Thymus (tissue), 11 donors: ENCODE results near the gene ZNF543. TPM values are rescaled to one million over a fixed set of nuclear protein-coding genes. Genes with fewer than 3 reads are reported as not detected.
"Not testable (repeated sequence)": the region's sequence is repeated elsewhere in the genome, so short reads cannot be mapped to it uniquely, and the experiment has no call there.

Source experiments
- DNase-seq, 9 donors: peaks; one replicate each; pipeline ENCODE4 v3.0.0-alpha.2; 2013; ENCODE audit warnings: low spot score in 9 of 9, low read depth in 6 of 9, missing footprints in 1 of 9
- H3K27ac ChIP-seq, 2 donors: one replicate each; pipeline ENCODE4 v1.5.1; 2013; ENCODE audit warnings: control low read depth in 1 of 2, low read depth in 1 of 2, low read length in 1 of 2, mild to moderate bottlenecking in 1 of 2, moderate library complexity in 1 of 2
- H3K27me3 ChIP-seq, 2 donors: one replicate each; pipeline ENCODE4 v1.5.1; 2013; ENCODE audit warnings: low read length in 1 of 2; ENCODE audit not compliant: control insufficient read depth in 2 of 2, insufficient read depth in 1 of 2
- H3K36me3 ChIP-seq, 2 donors: one replicate each; pipeline ENCODE4 v1.5.1; 2013; ENCODE audit warnings: low read length in 1 of 2, mild to moderate bottlenecking in 1 of 2, moderate library complexity in 1 of 2; ENCODE audit not compliant: control insufficient read depth in 2 of 2, insufficient read depth in 2 of 2
- H3K4me1 ChIP-seq, 2 donors: one replicate each; pipeline ENCODE4 v1.5.1; 2013; ENCODE audit warnings: low read length in 2 of 2; ENCODE audit not compliant: control insufficient read depth in 2 of 2, insufficient read depth in 2 of 2
- H3K4me3 ChIP-seq, 2 donors: one replicate each; pipeline ENCODE4 v1.5.1; 2013; ENCODE audit warnings: low read length in 2 of 2, control low read depth in 1 of 2, mild to moderate bottlenecking in 1 of 2
- H3K9me3 ChIP-seq, 2 donors: one replicate each; pipeline ENCODE4 v1.5.1; 2013; ENCODE audit warnings: low read length in 1 of 2, mild to moderate bottlenecking in 1 of 2; ENCODE audit not compliant: control insufficient read depth in 2 of 2, insufficient read depth in 1 of 2
- WGBS: extraction: QIAGEN DNeasy Blood & Tissue Kit; methylation state at CpG from one replicate; pipeline ENCODE4 v1.1.7; 2013; 5-methylcytosine and 5-hydroxymethylcytosine counted together
- polyA plus RNA-seq: library from polyadenylated mRNA; stranded (reverse); fragments of 200-250 nt; gene quantifications from one replicate; pipeline ENCODE4 v1.2.3, GENCODE V29; 2013
- total RNA-seq: library from RNA; stranded (reverse); fragments of 120-200 nt; gene quantifications from one replicate; pipeline ENCODE4 v1.2.4, GENCODE V29; 2013
- donor health status: healthy.

ZNF543 gene
- total and polyA plus RNA-seq, 2 donors: 3.9 to 10.3 TPM

DNA sequence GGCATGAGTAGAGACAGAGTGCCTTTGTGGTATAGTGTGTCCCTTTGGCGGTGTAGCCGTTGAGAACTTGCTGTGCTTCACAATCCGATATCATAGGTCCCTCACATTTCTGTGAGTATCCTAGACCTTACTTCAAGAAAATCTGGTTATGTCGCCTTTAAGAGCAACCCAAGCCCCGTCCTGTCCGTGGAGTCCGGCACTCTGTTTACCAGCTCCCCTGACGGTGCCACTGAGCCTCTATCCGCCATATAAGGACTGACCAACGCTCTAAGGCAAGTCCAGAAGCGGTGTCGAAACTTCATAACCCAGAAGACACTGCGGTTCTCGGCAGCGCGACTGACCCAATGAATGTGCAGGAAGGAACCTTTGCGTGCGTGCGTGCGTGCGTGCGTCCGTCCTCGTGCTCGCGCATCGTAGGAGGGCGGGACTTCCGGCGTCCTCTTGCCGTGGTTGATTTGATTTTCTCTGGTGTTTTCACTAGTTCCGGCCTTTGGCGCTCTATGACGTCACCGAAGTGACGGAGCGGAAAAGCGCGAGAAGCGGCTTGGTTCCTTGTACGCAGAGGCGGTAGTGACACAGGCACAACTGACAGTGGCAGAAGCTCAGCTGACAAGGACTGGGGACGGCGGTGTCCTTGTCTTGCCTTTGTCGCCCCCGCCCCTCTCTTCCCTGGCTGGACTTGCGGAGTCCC lies 42.9 kb downstream of the ZNF543 start, which contains the start of the genes TRAPPC2B and ZNF547:
Gene TRAPPC2B (plus strand): TSS at position 555 of the 691 bp plus-strand sequence. CDS start 1,283 bp downstream, outside the sequence.
Gene ZNF547 (plus strand): TSS at position 555 of the 691 bp plus-strand sequence. CDS start 5,005 bp downstream, outside the sequence.
- Histone ChIP-seq H3K27ac (peak within 1 kb of the TSS; percentile 91 to 92), H3K27me3 (no peaks in the 10 kb centered on the region), H3K4me1 (peaks cover 11% of the 10 kb centered on the region in 2 donors), H3K36me3 (peaks cover 8 to 11% of the 10 kb centered on the region in 2 donors), H3K4me3 (peak within 1 kb of the TSS; percentile 67 to 70), H3K9me3 (no peaks in the 10 kb centered on the region)
- WGBS: under 1% methylated on average over 47 of the region's 47 CpGs
- DNase-seq: peak; percentile 98 to 100 (median 99)

DNA sequence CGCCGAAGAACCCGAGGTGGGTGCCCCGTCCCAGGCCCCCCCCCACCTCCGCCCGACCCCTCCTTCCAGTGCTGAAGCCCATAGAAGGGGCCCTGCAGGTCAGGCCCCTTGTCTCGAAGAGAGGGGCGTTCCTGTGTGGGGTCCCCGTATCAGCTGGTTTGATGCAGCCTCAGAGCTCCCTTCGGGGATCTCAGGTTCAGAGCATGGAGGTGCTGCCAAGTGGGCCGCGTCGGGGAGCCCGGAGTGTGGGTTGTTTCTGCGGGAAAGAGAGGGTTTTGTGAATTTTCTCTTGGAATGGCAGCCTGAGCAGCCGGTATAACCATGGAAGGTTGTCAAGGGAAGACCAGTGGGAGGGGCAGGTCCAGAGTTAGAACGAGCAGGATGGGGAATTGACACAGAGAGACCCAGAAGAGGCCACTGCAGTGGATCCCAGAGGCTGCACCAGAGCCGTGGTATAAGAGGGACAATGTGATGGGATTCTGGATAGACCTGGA lies 43.5 kb downstream of the ZNF543 start:
- DNase-seq: no peak
- Histone ChIP-seq H3K9me3 (no peaks in the 10 kb centered on the region), H3K4me1 (peaks cover 11% of the 10 kb centered on the region in 2 donors), H3K4me3 (peak overlapping the region; percentile 67 to 70), H3K36me3 (peaks cover 4 to 11% of the 10 kb centered on the region in 2 donors), H3K27ac (peak overlapping the region; percentile 91), H3K27me3 (no peaks in the 10 kb centered on the region)
- 1% methylated on average over 18 of the region's 18 CpGs for WGBS

DNA sequence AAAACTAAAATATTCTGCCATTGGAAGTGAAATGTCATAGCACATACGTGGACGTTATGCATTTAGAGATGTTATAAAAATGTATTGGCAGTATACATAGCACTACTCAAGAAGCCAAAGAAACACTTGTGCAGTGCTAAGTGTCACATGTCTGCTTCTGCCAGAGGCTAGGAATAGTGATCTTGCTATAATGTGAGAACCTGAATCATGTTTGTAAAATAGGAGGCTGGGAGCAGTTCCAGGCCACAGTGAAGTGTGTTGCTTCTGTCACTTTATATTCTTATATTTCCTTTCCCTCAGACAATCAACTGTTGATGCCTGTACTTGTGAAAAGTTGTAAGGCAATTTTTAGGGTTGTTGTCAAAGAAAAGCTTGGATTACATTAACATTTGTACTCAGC lies 46.5 kb downstream of the ZNF543 start:
- no peak for DNase-seq
- no peak overlapping the region for H3K4me3 ChIP-seq
- H3K4me1 ChIP-seq: peaks cover 11% of the 10 kb centered on the region in 2 donors
- H3K9me3 ChIP-seq: no peaks in the 10 kb centered on the region
- 98% methylated on average over 2 of the region's 2 CpGs for WGBS
- peaks cover 1 to 6% of the 10 kb centered on the region in 2 donors for H3K36me3 ChIP-seq
- H3K27me3 ChIP-seq: no peaks in the 10 kb centered on the region
- no peak overlapping the region for H3K27ac ChIP-seq

DNA sequence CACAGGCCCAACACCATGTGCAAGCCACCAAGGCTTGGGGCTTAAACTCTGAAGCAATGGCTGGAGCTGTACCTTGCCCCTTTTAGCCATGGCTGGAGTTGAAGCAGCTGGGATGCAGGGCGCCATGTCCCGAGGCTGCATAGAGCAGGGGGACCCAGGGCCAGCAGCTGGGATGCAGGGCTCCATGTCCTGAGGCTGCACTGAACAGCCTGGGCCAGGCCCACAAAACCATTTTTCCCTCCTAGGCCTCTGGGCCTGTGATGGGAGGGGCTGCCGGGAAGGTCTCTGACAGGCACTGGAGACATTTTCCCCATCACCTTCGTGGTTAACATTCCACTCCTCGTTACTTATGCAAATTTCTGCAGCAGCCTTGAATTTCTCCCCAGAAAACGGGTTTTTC lies 53.9 kb downstream of the ZNF543 start:
- Histone ChIP-seq H3K4me1 (no peaks in the 10 kb centered on the region), H3K9me3 (peaks cover 20 to 23% of the 10 kb centered on the region in 2 donors), H3K27me3 (no peaks in the 10 kb centered on the region), H3K36me3 (peaks cover 23 to 52% of the 10 kb centered on the region in 2 donors), H3K4me3 (no peak overlapping the region), H3K27ac (no peak overlapping the region)
- DNase-seq: no peak
- WGBS: 99% methylated on average over 6 of the region's 6 CpGs

DNA sequence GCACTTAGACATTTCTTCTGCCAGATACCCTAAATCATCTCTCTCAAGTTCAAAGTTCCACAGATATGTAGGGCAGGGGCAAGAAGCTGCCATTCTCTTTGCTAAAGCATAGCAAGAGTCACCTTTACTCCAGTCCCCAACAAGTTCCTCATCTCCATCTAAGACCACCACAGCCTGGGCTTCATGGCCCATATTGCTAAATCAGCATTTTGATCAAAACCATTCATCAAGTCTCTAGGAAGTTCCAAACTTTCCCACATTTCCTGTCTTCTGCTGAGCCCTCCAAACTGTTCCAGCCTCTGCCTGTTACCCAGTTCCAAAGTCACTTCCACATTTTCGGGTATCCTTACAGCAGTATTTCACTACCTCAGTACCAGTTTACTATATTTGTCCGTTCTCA lies 54.4 kb downstream of the ZNF543 start:
- not testable (repeated sequence) for H3K4me3 ChIP-seq, H3K4me1 ChIP-seq, H3K27me3 ChIP-seq, H3K27ac ChIP-seq, DNase-seq
- Histone ChIP-seq H3K9me3 (peaks cover 20 to 23% of the 10 kb centered on the region in 2 donors), H3K36me3 (peaks cover 23 to 52% of the 10 kb centered on the region in 2 donors)
- WGBS: 97% methylated on average over 2 of the region's 2 CpGs

DNA sequence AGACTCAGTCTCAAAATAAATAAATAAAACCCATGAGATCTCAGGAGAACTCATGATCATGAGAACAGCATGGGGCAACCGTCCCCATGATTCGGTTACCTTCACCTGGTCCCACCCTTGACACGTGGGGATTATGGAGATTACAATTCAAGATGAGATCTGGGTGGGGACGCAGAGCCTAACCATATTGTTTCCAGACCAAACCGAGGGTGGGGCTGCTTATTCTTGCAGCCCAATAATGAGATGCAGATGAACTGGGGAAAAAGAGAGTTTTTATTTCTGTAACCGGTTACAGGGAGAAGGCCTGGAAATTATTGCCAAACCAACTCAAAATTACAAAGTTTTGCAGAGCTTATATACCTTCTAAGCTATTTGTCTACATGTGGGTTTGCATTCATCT lies 55.9 kb downstream of the ZNF543 start:
- no peaks in the 10 kb centered on the region for H3K27me3 ChIP-seq
- H3K4me1 ChIP-seq: no peaks in the 10 kb centered on the region
- peaks cover 23 to 52% of the 10 kb centered on the region in 2 donors for H3K36me3 ChIP-seq
- peaks cover 20 to 23% of the 10 kb centered on the region in 2 donors for H3K9me3 ChIP-seq
- WGBS: 97% methylated on average over 6 of the region's 6 CpGs
- DNase-seq: no peak
- no peak overlapping the region for H3K27ac ChIP-seq
- no peak overlapping the region for H3K4me3 ChIP-seq

DNA sequence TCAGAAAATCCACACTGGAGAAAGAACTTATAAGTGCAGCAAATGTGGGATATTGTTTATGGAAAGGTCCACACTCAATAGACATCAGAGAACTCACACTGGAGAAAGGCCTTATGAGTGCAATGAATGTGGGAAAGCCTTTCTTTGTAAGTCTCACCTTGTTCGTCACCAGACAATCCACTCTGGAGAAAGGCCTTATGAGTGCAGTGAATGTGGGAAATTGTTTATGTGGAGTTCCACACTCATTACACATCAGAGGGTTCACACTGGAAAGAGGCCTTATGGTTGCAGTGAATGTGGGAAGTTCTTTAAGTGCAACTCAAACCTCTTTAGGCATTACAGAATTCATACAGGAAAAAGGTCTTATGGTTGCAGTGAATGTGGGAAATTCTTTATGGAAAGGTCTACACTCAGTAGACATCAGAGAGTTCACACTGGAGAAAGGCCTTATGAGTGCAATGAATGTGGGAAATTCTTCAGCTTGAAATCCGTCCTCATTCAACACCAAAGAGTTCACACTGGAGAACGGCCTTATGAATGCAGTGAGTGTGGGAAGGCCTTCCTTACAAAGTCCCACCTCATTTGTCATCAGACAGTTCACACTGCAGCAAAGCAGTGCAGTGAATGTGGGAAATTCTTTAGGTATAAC lies 57.4 kb downstream of the ZNF543 start:
- WGBS: 97% methylated on average over 3 of the region's 3 CpGs
- Histone ChIP-seq H3K4me3 (no peak overlapping the region), H3K27me3 (no peaks in the 10 kb centered on the region), H3K27ac (no peak overlapping the region), H3K36me3 (peaks cover 13 to 42% of the 10 kb centered on the region in 2 donors), H3K9me3 (peaks cover 20 to 23% of the 10 kb centered on the region in 2 donors), H3K4me1 (no peaks in the 10 kb centered on the region)
- no peak for DNase-seq
